Loucy (cell line): ENCODE data around the gene SCAMP1.

Experiments
- H2AFZ ChIP-seq: fragments of 200-600 bp; sonication (generic); 2 replicates; pipeline ENCODE4 v1.6.0; 2016; ENCODE audit warnings: antibody characterized with exemption, mild to moderate bottlenecking, low read length, moderate library complexity
- H3F3A ChIP-seq: fragments of 200-600 bp; 2 replicates; pipeline ENCODE4 v1.6.0; 2016; ENCODE audit warnings: antibody characterized with exemption, low read depth, mild to moderate bottlenecking
- H3K27me3 ChIP-seq: fragments of 200-600 bp; sonication (generic); 2 replicates; pipeline ENCODE4 v1.6.1; 2014; ENCODE audit warnings: low read length, mild to moderate bottlenecking; ENCODE audit not compliant: insufficient read depth, poor library complexity, severe bottlenecking
- H3K36me3 ChIP-seq: fragments of 200-600 bp; sonication (generic); 2 replicates; pipeline ENCODE4 v1.6.1; 2016; ENCODE audit warnings: low read length; ENCODE audit not compliant: insufficient read depth
- H3K4me1 ChIP-seq: fragments of 200-600 bp; sonication (generic); 2 replicates; pipeline ENCODE4 v1.5.1; 2014; ENCODE audit warnings: low read length, mild to moderate bottlenecking; ENCODE audit not compliant: insufficient read depth, poor library complexity, severe bottlenecking
- H3K4me2 ChIP-seq: fragments of 200-600 bp; sonication (generic); 2 replicates; pipeline ENCODE4 v1.6.0; 2014; ENCODE audit warnings: antibody characterized with exemption, low read length, low read depth, mild to moderate bottlenecking; ENCODE audit not compliant: poor library complexity, severe bottlenecking
- H3K4me3 ChIP-seq: fragments of 200-600 bp; sonication (generic); 2 replicates; pipeline ENCODE4 v1.5.1; 2014; ENCODE audit warnings: low read length, mild to moderate bottlenecking, mixed read lengths; ENCODE audit not compliant: poor library complexity, severe bottlenecking
- H3K79me2 ChIP-seq: fragments of 200-600 bp; sonication (generic); 2 replicates; pipeline ENCODE4 v1.6.1; 2014; ENCODE audit warnings: low read length; ENCODE audit not compliant: insufficient read depth
- H3K9ac ChIP-seq: fragments of 200-600 bp; sonication (generic); 2 replicates; pipeline ENCODE4 v1.6.0; 2014; ENCODE audit warnings: mild to moderate bottlenecking, low read depth, low read length, moderate library complexity; ENCODE audit not compliant: poor library complexity, severe bottlenecking
- H3K9me2 ChIP-seq: fragments of 200-600 bp; sonication (generic); replicated peaks from 2 replicates; pipeline ENCODE4 v1.6.1; 2016; ENCODE audit warnings: low read depth, low read length, mixed read lengths
- H3K9me3 ChIP-seq: fragments of 200-600 bp; sonication (generic); 2 replicates; pipeline ENCODE4 v1.6.1; 2014; ENCODE audit warnings: mild to moderate bottlenecking, antibody characterized with exemption, low read length, low read depth; ENCODE audit not compliant: insufficient read depth
- H4K20me1 ChIP-seq: fragments of 200-600 bp; sonication (generic); 2 replicates; pipeline ENCODE4 v1.6.0; 2014; ENCODE audit warnings: antibody characterized with exemption, low read length, mild to moderate bottlenecking; ENCODE audit not compliant: insufficient read depth, poor library complexity, severe bottlenecking
- EZH2phosphoT487 ChIP-seq: fragments of 200-600 bp; IDR thresholded peaks from 2 replicates; pipeline ENCODE4 v1.6.1; 2018; ENCODE audit warnings: antibody characterized with exemption, mild to moderate bottlenecking, moderate library complexity, borderline replicate concordance
- TF ChIP-seq, protein P1 (sequence below): fragments of 200-600 bp; sonication (generic); conservative IDR thresholded peaks from 2 replicates; pipeline ENCODE4 v1.5.1; 2014; ENCODE audit warnings: mild to moderate bottlenecking, antibody characterized with exemption, low read length

Gene SCAMP1

GRCh38 chr5:78471896-78472295 lies 111.5 kb downstream of the SCAMP1 start:
- Histone ChIP-seq H3F3A (no peaks in the 10 kb centered on the region), H3K4me3 (no peak overlapping the region), H3K9me2 (no peaks in the 10 kb centered on the region), H3K4me1 (peaks cover 5% of the 10 kb centered on the region), H3K4me2 (no peak overlapping the region), H4K20me1 (no peaks in the 10 kb centered on the region), H3K9me3 (no peaks in the 10 kb centered on the region), H3K36me3 (peaks cover 4% of the 10 kb centered on the region; the same call in 1 of the 2 replicates), H3K79me2 (no peaks in the 10 kb centered on the region), H3K9ac (no peak overlapping the region), H3K27me3 (no peaks in the 10 kb centered on the region), H2AFZ (no peak overlapping the region)
- TF ChIP-seq EZH2phosphoT487, result no peak
- TF ChIP-seq, protein P1, sequence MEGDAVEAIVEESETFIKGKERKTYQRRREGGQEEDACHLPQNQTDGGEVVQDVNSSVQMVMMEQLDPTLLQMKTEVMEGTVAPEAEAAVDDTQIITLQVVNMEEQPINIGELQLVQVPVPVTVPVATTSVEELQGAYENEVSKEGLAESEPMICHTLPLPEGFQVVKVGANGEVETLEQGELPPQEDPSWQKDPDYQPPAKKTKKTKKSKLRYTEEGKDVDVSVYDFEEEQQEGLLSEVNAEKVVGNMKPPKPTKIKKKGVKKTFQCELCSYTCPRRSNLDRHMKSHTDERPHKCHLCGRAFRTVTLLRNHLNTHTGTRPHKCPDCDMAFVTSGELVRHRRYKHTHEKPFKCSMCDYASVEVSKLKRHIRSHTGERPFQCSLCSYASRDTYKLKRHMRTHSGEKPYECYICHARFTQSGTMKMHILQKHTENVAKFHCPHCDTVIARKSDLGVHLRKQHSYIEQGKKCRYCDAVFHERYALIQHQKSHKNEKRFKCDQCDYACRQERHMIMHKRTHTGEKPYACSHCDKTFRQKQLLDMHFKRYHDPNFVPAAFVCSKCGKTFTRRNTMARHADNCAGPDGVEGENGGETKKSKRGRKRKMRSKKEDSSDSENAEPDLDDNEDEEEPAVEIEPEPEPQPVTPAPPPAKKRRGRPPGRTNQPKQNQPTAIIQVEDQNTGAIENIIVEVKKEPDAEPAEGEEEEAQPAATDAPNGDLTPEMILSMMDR, result no peak

DNA sequence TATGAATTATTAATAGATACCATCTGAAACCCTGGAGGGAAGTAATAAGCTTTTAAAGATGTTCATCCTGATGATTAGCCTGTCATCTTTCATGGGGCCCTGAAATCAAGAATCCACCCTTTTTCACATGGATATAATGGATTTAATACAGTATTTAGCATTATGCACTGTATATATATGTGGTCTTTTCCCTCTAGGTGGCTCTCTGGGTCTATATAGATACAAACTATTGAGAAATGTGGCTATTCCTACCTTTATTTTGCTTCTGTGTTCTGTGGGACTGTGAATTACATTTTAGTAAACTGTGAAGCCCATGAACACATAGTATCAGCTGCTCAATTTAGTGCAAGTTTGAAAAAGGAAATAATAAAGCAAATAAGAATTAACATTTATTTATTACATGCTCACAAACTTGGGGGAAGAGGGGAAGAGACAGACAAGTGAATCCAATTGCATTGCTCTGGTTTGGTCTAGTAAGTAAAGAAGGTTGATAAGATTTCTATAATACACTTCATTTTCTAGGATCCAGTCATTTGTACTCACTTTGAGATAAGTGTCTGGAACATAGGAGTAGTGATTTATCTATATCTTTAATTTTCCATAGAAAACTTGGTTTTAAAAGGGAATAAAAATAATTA lies 112.2 kb downstream of the SCAMP1 start:
- H3K4me3 ChIP-seq, result no peak overlapping the region
- no peak overlapping the region for H3K9ac ChIP-seq
- H3K9me2 ChIP-seq, result no peaks in the 10 kb centered on the region
- no peaks in the 10 kb centered on the region for H3K79me2 ChIP-seq
- H4K20me1 ChIP-seq, result no peaks in the 10 kb centered on the region
- H2AFZ ChIP-seq, result no peak overlapping the region
- H3K27me3 ChIP-seq, result no peaks in the 10 kb centered on the region
- no peak for TF ChIP-seq EZH2phosphoT487
- TF ChIP-seq, protein P1, result peak; percentile 55
- H3K4me1 ChIP-seq, result peaks cover 5% of the 10 kb centered on the region
- H3F3A ChIP-seq, result no peaks in the 10 kb centered on the region
- H3K36me3 ChIP-seq, result no peaks in the 10 kb centered on the region
- H3K4me2 ChIP-seq, result no peak overlapping the region
- H3K9me3 ChIP-seq, result no peaks in the 10 kb centered on the region

DNA sequence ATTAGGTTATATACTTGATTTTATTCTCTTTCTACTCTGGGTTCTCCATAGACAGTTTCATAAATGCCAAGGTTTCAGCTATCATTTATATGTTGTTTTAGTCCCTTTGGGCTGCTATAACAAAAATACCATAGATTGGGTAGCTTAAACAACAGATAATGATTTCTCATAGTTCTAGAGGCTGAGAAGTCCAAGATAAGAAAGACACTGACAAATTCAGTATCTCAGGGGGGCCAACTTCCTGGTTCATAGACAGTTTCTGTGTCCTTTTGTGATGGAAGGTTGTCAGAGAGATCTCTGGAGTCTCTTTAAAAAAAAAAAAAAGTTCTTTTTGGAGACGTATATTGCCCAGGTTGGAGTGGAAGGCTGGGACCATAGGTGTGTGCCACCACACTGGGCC lies 113.3 kb downstream of the SCAMP1 start:
- Histone ChIP-seq H3K79me2 (no peaks in the 10 kb centered on the region), H3K9me2 (no peaks in the 10 kb centered on the region), H3K4me1 (peaks cover 5% of the 10 kb centered on the region), H3F3A (no peaks in the 10 kb centered on the region), H3K4me3 (no peak overlapping the region), H3K9ac (no peak overlapping the region), H4K20me1 (no peaks in the 10 kb centered on the region), H3K27me3 (no peaks in the 10 kb centered on the region), H3K4me2 (no peak overlapping the region), H3K36me3 (no peaks in the 10 kb centered on the region), H2AFZ (no peak overlapping the region), H3K9me3 (no peaks in the 10 kb centered on the region)
- no peak for TF ChIP-seq EZH2phosphoT487
- TF ChIP-seq, protein P1, result no peak
